ENCODE data around the gene TLR2.

TLR2 gene

DNA sequence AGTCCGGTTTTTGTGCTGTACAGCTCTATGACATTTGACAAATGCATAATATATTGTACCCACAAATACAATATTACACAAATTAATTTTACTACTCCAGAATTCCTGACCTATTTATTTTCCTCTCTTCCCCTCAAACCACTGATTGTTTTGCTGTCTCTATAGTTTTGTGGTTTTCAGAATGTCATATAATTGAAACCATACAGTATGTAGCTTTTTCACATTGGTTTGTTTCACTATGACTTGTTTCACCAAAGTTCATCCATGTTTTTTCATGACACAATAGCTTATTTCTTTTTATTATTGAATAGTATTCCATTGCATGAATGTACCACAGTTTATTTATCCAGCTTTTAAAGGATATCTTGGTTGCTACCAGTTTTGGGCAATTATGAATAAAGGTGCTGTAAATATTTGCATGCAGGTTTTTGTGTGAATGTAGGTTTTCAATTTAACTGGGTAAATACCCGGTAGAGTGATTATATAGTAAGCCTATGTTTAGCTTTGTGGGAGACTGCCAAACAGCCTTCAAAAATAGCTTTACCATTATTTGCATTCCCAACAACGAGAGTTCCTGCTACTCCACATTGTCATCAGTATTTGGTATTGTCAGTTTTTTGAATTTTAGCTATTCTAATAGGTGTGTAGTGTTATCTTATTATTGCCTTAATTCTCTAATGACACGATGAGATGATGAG lies 49.8 kb downstream of the TLR2 start:
- DNase-seq: no peak

DNA sequence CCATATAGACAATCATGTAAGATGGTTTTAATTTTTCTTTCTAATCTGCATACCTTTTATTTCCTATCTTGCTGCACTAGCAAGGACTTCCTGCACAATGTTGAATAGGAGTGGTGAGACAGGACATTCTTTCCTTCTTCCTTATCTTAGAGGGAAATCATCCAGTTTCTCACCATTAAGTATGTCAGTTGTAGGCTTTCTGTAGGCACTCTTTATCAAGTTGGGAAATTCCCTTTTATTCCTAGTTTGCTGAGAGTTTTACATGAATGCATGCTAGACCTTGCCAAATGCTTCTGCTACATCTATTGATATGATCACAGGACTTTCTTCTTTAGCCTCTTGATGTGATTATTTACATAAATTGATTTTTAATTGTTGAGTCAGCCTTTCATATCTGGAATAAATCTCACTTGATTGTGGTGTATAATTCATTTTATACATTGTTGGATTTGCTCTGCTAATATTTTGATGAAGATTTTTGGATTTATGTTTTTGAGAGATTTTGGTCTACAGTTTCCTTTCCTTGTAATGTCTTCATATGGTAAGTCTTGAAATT lies 51.9 kb downstream of the TLR2 start:
- DNase-seq: no peak

DNA sequence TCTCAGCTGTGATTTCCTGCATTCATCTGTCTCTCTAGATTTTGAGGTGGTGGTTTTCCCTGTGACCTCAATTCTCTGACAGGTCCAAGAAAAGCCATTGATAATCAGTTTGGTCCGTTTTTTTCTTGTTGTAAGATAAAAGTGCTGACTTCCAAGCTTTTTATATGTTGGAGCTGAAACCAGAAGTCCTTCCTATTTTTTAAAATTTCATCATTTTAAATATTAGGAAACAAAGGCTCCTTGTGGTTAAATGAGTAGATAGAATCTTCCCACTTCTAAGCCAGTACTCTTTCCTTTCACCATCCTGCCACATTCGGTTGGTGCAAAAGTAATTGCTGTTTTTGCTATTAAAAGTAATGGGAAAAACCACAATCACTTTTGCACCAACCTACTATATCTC lies 57.5 kb downstream of the TLR2 start:
- no peak for DNase-seq

DNA sequence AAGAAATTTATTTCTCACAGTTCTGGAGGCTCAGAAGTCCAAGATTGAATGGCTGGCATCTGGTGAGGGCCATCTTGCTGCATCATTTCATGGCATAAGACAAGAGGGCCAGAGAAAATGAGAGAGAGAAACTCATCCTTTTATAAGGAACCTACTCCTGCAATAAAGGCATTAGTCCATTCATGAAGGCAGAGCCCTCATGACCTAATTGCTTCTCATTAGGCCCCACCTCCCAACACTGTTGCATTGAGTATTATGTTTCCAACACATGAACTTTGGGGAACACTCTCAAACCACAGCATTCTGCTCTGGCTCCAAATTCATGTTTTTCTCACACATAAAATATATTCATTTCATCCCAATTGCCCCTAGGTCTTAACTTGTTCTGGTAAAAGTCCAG lies 61.6 kb downstream of the TLR2 start:
- DNase-seq: no peak

DNA sequence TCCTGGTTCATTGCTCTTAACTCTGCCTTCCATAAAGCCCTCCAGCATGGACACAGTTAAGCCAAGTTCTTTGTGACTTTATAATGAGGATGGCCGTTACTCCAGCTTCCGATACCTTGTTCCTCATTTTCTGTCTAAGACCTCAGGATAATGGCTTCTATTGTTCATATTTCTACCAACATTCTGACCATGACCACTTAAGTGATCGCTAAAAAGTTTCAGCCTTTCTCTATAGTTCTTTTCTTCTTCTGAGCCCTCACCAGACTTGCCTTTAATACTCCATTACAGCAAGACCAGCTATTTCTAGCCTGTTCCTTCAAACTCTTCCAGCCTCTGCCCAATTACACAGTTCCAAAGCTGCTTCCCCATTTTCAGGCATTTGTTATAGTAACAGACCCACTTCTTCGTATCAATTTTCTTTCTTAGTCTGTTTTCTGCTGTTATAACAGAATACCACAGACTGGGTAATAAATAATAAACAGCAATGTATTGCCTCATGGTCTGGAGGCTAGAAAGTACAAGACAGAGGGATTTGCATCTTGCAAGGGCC lies 63.4 kb downstream of the TLR2 start:
- DNase-seq: no peak

DNA sequence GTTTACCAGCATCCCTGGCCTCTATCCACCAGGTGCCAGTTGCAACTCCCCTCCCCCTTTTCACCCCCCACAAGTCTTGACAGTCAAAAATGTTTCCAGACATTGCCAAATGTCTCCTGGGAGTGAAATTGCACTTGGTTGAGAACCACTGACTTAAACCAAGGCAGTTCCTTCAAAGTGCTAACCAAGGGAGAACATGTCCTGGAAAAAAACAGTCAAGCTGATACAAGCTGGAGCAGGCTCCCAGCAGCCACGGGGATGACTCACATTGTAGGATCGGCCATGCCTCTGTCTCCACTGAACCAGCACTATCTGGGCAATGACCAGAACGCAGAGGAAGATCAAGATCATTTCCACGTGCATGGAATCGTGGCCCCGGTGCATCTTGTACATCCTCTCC lies 64.3 kb downstream of the TLR2 start:
- no peak for DNase-seq

DNA sequence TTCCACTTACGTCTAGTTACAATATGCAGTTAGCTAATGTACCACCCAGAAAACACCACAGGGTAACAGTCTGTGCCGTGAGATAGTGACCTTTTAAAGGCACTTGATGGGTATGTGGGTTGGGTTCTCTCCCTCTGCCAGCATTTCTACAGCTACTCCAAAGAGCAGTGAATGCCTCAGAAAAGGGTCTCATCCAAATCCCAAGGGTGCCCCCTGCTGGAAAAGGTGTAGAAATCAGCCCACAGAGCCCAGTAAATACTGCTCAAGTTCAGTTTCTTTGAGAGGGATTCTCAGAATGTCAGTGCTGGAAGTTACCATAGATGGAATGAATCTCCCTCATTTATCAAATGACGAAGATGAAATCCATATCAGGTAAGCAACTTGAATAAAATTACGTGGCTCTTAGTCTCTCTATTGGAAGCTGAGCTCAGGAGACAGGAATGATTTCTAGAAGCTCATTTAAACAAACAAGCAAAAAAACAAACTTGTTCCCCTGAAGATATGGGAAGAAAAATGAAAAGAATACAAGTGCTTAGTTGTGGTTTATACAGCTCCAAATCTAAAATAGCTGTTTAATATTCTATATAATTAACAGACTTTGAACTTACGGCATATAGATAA lies 66.2 kb downstream of the TLR2 start:
- DNase-seq: peak; percentile 63

DNA sequence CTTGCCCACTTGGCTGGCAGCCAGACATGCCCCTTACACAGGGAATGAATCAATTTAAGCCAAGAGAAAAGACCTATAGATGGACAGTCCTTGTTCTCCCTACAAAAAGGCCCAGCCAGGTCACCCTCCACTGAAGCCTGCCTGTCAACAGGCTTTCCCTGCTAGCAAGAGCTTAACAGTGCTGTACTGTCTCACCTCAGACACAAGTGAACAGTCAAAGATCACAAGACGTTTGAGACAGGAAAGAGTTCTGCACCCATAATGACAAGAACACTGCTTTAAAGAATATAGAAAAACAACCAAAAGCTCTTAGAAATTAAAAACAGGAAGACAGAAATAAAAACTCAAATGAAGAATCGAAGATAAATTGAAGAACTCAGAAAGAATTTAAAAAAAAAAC lies 71.1 kb downstream of the TLR2 start:
- DNase-seq: no peak

Measured in CD4-positive, alpha-beta T cell treated with Interleukin-15 for 1 hour (primary cell).